ENCODE measurements around the gene MARK2.

MARK2 gene

DNA sequence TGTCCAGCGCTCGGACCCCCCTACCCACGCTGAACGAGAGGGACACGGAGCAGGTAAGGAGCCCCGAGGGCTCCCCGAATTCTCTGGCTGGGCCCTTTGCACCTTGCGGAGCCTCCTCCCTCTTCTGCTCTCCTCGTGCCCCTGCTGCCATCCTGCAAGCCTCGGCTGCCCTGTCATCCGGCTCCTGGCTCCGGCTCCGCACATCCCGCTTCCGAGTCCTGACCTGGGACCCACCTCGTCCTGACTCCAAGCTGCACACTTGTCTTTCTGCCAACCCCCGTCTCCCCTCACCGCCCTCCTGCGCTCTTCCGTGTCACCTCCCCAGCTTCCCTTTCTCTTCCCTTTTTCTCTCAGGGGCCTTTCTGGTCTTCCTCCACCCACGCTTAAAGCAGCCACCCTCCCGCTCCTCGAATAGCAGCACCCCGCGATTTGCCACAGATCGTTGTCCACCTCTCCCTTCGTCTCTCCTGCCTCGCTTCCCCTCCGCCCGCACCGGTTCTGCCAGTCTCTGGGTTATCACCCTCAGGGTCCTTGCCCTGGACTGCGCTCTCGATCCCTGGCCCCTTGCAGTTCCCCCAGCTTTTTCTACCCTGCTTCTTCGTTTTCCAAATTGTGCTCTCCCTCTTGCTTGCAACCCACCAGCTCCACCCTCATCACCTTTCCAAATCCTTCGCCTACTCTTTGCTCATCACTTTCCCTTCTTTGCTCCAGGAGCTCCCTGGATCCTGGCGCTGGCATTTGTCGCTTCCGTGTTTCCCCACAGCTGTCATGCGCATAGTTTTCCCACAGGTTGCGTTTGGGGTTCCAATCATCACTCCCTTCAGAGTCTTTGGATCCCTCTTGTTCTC lies 822 bp downstream of the MARK2 start:
- no peak for DNase-seq (ENCODE audit: low spot score)
- TF ChIP-seq, protein P1, sequence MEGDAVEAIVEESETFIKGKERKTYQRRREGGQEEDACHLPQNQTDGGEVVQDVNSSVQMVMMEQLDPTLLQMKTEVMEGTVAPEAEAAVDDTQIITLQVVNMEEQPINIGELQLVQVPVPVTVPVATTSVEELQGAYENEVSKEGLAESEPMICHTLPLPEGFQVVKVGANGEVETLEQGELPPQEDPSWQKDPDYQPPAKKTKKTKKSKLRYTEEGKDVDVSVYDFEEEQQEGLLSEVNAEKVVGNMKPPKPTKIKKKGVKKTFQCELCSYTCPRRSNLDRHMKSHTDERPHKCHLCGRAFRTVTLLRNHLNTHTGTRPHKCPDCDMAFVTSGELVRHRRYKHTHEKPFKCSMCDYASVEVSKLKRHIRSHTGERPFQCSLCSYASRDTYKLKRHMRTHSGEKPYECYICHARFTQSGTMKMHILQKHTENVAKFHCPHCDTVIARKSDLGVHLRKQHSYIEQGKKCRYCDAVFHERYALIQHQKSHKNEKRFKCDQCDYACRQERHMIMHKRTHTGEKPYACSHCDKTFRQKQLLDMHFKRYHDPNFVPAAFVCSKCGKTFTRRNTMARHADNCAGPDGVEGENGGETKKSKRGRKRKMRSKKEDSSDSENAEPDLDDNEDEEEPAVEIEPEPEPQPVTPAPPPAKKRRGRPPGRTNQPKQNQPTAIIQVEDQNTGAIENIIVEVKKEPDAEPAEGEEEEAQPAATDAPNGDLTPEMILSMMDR (IDR thresholded peaks at IDR 0.05; ENCODE audit: extremely low read depth, missing control alignments), result no peak

GRCh38 chr11:63840356-63841060 lies 1.6 kb downstream of the MARK2 start:
- DNase-seq (ENCODE audit: low spot score), result no peak
- TF ChIP-seq, protein P1 (IDR thresholded peaks at IDR 0.05; ENCODE audit: extremely low read depth, missing control alignments), result no peak

DNA sequence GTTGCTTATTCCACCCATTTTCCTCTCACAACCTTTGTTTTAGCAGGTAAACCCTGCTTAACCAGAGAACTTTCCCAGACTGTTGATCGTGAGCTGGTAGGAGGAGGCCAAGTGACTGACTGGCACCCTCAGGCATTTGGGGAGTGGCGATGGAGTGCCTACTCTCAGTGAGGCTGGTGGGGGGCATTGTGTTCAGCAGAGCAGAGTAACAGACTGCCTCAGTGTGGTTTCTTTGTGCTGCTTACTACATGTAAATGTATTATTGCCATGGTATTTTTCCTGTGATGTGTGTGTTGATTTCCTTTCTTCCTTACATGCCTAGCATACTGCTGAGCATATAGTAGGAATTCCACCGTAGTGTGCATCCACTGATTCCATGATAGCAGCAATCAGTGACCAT lies 2.6 kb downstream of the MARK2 start:
- DNase-seq (ENCODE audit: low spot score), result no peak
- TF ChIP-seq, protein P1 (IDR thresholded peaks at IDR 0.05; ENCODE audit: extremely low read depth, missing control alignments), result no peak

DNA sequence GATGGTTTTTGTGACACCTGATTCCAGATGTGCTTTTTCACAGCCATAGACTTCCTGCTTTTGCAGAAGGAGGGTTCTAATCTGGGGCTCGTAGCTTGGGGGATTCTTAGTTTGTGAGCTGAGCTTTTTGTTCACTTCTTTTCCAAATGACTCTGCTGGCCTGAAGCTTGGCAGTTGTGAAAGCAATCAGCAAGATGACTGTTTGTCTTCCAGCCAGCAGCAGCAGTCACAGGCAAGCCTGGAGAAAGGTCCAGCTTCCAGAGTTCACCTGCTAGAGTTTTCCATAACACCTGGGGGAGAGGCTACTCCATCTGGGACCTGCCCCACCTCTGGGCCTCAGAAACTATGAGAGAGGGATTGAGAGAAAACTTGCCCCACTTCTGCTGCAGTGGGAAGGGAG lies 4.1 kb downstream of the MARK2 start:
- DNase-seq (ENCODE audit: low spot score), result no peak
- TF ChIP-seq, protein P1 (IDR thresholded peaks at IDR 0.05; ENCODE audit: extremely low read depth, missing control alignments), result no peak

DNA sequence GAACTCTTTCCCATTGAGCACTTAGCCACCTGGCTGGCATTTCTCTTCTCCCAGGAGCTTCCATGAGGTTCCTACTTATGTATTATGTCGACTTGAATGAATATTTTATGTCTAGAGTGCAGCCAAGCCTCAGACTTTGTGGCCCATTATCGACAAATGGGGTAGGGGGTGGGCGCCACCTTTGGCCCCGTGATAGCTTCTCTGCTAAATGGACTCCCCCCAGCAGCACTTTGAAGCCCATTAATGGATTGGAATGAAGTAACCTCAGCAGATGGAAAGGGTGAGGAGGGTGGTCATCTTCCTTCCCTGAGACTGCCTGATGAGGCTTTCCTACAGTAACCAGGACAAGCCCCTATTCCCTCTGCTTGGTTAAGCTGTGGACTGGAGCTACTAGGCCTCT lies 5.9 kb downstream of the MARK2 start:
- TF ChIP-seq, protein P1 (IDR thresholded peaks at IDR 0.05; ENCODE audit: extremely low read depth, missing control alignments), result no peak
- no peak for DNase-seq (ENCODE audit: low spot score)

DNA sequence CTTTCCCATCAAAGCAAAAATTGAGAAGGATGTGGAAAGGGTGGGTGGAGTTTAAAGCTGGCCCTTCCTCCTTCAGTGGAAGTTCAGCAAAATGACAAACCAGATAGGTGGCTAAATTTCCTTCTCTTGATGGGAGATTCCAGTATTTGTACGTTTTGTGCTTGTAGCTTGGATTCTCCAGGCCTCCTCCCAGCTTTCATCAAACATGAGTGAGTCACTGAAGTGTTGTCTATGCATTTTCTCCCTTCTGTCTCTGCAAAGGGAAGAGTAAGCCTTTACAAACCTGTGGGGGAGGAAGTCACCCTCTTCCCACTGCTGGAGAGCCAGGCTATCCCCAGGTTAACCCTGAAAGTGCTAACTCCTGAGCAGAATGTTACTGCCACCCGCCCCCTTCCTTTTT lies 6.4 kb downstream of the MARK2 start:
- DNase-seq (ENCODE audit: low spot score), result no peak
- TF ChIP-seq, protein P1 (IDR thresholded peaks at IDR 0.05; ENCODE audit: extremely low read depth, missing control alignments), result no peak

GRCh38 chr11:63845911-63846310 lies 7.0 kb downstream of the MARK2 start:
- DNase-seq (ENCODE audit: low spot score), result no peak
- TF ChIP-seq, protein P1 (IDR thresholded peaks at IDR 0.05; ENCODE audit: extremely low read depth, missing control alignments), result no peak

Measured in GM20000 (cell line).